Activated CD4-positive, alpha-beta T cell treated with anti-CD3 and anti-CD28 coated beads, Interleukin-2, amount 50 U/mL, for 16 hours (primary cell): ENCODE data around the gene TAPBP.
"Not testable (repeated sequence)": the region's sequence is repeated elsewhere in the genome, so short reads cannot be mapped to it uniquely, and the experiment has no call there.

Experiments used
- DNase-seq: peaks from one replicate; pipeline ENCODE4 v3.0.0-alpha.2; 2020

Gene TAPBP

DNA sequence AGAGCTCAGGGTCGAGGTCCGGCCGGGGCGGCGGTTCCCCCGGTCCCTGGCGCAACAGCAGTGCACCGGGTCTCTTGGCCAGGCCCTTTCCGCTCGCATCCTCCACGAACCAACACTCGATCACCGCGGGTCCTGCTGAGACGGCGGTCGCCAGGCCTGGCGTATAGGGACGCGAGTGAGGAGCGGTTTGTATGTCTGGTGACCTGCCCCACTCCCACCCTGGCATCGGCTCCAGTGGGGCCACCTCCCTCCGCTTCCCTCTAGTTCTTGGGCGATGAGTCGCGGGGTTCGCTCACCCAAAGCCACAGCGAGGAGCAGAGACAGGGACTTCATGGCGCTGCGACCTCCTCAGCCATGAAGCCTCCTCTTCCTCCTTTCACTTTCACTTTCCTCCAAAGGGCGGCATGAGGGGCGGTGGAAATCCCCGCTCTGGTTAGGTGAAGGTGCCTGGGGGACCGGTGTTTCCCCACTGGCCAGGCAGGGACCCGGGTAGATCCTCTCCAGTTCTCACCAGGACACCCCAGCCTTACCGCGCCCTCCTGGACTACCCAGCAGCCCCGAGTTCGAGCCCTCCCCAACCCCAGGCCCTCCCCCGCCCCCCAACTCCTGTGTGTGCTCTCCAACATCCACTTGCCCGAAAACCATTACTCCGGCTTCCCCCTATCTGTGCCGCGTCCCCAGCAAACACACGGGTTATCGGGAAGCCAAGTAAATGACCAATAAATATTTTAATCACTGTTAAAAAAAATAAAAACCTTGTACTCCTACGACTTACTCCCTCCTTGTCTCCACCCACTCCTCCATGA, at the start of gene TAPBP:
Gene TAPBP, minus strand, starts transcription at position 370 of the 806 bp plus-strand sequence. Its CDS starts 37 bp downstream, at position 333.
- DNase-seq, result peak; percentile 91

DNA sequence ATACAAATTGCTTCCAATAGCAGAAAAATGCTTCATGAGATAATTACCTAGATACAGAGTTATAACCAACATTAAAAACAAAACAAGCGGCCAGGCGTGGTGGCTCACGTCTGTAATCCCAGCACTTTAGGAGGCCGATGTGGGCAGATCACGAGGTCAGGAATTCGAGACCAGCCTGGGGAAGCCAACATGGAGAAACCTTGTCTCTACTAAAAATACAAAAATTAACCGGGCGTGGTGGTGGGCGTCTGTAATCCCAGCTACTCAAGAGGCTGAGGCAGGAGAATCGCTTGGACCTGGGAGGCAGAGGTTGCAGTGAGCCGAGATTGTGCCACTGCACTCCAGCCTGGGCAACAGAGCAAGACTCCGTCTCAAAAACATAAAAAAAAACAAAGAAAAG, 49.6 kb upstream of the TAPBP start:
- not testable (repeated sequence) for DNase-seq

DNA sequence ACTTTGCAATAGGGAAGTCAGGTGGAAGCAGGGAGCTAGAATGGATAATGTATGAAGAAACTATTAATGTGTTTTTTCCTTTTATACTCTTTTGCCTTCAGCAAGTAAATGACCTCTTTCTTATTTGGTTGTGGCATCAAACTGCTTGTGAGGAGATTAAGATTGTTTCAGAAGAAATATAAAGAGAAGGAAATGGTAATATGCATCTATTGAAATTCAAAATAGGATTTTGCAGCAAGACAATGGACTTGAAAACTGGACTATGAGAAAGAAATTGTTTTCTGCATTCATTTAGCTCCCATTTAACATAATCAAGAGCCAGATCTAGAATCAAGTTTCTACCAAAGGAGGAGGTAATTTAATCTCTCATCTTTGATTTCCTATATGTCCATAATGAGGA, 45.5 kb upstream of the TAPBP start:
- DNase-seq, result no peak

DNA sequence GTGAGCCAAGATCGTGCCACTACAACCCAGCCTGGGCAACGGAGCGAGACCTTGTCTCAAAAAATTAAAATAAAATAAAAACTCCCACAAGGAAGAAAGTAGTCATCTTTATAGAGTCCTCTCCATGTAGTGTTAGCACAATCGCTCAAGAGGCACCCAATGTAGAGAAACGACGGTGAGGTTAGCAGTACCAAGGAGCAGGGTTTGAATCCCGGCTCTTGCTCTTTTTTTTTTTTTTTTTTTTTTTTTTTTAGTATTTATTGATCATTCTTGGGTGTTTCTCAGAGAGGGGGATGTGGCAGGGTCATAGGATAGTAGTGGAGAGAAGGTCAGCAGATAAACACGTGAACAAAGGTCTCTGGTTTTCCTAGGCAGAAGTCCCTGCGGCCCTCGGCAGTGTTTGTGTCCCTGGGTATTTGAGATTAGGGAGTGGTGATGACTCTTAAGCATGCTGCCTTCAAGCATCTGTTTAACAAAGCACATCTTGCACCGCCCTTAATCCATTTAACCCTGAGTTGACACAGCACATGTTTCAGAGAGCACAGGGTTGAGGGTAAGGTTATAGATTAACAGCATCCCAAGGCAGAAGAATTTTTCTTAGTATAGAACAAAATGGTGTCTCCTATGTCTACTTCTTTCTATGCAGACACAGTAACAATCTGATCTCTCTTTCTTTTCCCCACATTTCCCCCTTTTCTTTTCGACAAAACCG, 43.4 kb upstream of the TAPBP start:
- not testable (repeated sequence) for DNase-seq

DNA sequence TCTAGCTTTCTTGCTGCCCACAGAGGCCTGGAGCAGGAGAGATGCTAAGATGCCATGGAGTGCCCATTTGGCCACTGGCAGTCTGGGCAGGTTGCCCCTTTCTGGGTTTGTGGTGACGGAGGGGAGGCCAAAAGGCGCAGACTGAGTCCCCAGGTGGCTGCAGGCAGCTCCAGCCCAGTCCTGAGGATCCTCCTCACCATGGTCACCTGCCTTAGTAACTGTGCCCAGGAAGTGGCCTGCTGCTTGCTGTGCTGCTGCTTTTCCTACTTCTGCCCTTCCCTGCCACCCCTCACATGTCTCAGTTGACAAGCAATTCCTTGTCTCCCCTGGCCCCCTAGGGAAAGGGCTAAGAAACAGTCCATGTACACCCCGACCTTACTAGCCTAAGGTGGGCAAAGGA, 42.4 kb upstream of the TAPBP start:
- no peak for DNase-seq

DNA sequence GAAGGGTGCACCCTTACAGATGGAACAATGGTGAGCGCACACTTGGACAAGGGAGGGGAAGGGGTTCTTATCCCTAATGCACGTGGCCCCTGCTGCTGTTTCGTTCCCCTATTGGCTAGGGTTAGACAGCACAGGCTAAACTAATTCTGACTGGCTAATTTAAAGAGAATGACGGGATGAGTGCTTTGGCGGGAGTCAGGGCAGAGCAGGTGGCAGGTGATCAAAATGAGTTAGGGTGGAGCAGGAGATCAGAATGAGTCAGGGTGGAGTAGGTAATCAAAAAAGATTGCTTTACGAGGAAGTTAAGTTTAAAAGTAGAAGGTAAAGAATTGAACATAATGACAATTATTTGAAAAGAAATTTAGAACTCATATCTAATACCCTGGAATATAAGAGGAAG, 42.0 kb upstream of the TAPBP start:
- not testable (repeated sequence) for DNase-seq

DNA sequence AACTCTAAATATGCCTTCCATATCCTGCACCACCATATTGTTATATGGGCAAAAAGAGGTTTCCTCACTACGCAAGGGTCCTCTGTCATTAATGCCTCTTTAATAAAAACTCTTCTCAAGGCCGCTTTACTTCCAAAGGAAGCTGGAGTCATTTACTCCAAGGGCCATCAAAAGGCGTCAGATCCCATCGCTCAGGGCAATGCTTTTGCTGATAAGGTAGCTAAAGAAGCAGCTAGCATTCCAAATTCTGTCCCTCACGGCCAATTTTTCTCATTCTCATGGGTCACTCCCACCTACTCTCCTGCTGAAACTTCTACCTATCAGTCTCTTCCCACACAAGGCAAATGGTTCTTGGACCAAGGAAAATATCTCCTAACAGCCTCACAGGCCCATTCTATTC, 33.9 kb upstream of the TAPBP start:
- no peak for DNase-seq

DNA sequence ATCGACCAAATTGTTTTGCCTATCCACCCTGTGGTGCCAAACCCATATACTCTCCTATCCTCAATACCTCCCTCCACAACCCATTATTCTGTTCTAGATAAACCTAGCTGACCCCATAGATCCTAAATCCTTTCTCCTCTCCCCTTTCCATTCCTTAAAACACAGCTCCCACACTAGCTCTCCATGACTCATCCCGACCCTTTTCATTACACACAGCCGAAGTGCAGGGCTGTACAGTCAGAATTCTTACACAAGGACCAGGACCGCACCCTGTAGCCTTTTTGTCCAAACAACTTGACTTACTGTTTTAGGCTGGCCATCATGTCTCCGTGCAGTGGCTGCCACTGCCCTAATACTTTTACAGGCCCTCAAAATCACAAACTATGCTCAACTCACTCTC, 33.1 kb upstream of the TAPBP start:
- DNase-seq, result not testable (repeated sequence)

DNA sequence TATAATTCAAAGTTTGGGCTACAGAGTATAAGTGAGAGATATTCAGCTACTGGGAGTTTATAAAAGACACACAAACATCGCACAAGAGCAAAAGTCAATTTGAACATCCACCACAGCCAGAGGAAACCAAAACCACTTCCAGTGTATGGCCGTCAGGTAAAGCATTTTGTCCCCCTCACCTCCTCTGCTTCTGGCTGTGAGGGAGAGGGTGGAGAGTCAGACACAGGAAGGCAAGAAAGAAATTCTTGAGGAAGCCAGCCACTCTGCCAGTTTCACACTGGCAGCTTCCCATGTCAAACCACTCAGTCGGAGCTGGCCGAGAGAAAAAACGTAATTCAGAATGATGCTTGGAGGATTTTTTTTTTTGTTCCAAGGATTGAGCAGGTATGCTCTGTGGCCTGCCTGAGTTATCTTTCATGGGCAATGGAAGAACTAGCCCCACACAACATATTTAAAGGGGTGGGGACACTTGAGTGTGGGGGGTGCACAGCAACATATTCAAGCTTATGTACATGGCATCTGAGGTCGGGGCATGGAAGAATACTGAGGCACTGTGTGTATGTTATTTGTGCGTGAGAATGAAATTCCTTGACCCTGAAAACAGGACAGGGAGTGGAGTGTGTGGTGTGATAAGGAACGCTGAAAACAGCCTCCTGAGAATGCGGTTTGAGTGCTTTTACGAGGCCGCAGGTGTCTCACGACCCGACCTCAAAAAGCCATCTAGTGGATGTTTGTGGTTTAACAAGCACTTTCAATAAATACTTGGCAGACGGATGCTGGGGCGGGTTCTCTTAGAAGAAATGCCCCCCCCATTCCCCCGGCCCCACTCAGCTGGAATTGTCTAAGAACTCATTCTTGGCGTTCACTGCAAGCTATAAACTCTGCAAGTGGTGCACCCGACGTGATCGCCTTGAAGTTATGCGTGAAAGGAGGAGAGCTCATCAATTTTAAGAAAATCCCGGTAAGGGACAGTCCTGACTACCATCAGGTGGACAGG, 31.1 kb upstream of the TAPBP start:
- DNase-seq, result peak; percentile 81

DNA sequence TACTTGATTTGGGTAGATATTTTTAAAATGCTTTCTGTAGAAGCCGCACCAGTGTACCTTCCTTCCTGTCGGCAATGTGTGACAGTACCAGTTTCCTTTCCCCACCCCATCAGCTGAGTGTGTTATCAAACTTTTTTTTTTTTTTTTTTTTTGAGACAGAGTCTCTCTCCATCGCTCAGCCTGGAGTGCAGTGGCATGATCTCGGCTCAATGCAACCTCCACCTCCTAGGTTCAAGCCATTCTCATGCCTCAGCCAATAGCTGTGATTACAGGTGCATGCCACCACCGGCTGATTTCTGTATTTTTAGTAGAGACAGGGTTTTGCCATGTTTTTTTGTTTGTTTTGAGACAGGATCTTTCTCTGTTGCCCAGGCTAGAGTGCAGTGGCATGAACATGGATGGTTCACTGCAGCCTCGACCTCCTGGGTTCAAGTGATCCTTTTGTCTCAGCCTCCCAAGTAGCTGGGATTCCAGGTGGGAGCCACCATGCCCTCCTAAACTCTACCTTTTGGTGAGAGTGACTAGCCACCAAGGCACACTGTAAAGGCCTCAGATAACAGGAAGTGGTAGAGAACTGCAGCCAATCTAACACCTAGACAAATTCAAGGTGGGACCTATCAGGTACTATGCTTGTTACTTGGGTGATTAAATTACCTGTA, 30.2 kb upstream of the TAPBP start:
- DNase-seq, result peak; percentile 63

DNA sequence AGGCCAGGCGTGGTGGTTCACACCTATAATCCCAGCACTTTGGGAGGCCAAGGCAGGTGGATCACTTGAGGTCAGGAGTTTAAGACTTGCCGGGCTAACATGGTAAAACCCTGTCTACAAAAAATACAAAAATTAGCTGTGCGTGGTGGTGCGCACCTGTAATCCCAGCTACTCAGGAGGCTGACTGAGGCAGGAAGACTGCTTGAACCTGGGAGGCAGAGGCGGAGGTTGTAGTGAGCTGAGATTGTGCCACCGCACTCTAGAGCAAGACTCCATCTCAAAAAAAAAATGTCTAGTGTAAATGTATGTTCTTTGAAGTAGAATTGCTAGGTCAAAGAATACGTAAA, 29.7 kb upstream of the TAPBP start:
- DNase-seq, result not testable (repeated sequence)

DNA sequence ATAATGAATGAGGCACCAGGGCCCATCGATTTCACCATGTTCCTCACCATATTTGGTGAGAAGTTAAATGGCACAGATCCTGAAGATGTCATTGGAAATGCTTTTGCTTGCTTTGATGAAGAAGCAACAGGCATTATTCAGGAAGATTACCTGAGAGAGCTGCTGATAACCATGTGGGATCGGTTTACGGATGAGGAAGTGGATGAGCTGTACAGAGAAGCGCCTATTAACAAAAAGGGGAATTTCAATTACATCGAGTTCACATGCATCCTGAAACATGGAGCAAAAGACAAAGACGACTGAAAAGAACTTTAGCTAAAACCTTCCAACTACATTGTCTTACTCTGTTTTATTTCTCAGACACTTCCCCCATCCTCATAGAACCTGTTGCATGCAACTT, 25.3 kb upstream of the TAPBP start:
- DNase-seq, result no peak

DNA sequence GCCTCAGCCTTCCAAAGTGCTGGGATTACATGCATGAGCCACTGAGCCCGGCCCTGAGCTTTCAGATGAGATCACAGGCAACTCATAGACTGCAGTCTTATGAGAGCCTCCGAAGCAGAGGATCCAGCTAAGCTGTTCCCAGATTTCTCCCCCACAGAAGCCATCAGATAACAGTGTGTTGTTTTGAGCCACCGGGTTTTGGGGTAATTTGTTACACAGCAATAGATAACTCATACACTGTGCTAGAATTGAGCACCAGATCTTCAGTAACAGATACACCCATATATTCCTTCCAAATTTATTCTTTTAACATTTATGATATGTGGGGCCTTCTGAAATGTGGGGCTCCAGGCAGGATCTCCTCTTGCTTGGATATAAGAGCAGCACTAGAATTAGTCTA, 22.6 kb upstream of the TAPBP start:
- DNase-seq, result no peak

DNA sequence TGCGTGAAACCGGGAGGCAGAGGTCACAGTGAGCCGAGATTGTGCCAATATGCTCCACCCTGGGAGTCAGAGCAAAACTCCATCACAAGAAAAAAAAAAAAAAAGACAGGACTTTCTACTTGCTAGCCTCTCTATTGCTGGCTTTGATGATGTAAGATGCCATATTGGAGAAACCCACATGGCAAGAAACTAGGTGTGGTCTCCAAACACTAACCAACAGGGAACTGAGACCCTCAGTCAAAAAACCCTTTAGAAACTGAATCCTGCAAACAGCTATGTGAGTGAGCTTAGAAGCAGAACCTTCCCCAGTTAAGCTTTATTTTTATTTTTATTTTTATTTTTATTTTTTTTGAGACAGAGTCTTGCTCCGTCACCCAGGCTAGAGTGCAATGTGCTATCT, 22.0 kb upstream of the TAPBP start:
- no peak for DNase-seq

DNA sequence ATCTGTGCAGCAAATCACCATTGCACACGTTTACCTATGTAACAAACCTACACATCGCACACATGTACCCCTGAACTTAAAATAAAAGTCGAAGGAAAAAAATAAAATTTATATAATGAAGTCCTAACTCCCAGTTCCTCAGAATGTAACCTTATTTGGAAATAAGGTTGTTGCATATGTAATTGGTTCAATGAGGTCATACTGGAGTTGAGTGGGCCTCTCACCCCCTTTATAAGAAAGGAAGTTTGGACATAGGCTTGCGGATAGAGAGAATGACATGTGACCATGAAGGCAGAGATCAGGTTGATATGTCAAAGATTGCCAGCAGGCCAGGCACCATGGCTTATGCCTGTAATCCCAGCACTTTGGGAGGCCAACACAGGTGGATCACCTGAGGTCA, 19.8 kb upstream of the TAPBP start:
- no peak for DNase-seq

DNA sequence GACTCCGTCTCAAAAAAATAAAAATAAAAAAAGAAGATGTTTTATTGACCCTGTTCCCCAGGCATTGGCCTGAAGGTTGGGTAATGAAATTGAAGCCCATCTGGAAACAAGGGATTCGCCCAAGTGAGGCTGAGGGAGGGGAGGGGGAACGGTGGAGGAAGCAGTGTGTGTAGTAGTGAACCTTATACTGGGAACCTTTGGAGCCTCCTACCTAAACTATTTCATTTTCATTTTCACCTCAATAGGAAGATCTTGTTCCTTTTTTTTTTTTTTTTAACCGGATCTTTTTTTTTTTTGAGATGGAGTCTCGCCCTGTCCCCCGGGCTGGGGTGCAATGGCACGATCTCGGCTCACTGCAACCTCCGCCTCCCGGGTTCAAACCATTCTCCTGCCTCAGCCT, 16.9 kb upstream of the TAPBP start:
- no peak for DNase-seq

DNA sequence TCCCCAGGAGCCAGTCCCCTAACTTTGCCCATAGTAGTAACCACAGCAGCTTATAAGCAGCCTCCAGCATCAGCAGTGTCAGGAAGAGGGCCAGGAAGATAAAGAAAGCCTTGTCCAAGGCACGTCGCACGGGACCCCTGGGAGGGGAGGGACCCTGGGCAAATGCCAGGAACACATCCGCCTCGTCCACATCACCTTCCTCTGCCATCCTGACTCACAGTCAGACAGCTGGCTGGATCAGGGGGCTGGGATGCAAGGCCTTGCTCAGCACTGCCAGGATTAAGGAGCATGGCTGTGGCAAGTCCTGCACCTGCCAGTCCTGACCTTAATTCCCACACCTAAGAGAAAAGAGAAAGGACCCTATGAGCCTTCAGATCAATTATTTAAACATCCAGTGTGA, 15.2 kb upstream of the TAPBP start:
- no peak for DNase-seq

DNA sequence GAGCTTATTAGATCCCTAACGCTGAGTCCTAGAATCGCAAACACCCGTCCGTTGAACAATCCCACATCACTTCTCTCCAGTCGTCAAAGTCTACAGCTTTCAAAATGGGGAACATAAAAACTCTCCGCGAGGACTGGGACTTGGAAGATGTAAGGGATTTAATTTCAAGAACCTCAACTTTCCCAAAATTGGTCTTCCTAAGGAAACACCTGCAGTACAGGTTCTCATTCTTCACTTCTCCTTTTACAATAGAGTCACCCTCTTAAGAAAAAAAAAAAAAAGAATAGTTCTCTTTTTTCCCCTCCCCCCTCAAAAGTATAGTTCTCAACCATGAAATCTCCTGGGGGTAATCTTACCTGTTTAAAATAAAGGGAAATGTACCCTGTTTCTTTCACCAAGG, 10.2 kb upstream of the TAPBP start:
- no peak for DNase-seq

DNA sequence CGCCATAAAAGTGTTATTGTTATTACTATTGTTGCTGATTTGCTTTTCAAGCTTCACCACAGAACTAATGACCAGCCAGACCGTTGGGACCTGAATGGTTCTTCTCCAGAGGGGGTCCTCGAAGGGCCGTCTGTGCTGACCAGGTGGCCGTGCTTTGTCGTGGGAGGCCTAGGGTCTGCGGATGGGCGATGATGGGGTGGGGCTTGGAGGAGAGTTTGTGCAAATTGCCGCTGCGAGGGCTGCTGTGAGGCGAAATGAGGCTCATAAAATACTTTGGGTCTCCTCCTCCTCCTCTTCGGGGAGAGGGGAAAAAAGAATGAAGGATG, 9.7 kb upstream of the TAPBP start:
- no peak for DNase-seq

DNA sequence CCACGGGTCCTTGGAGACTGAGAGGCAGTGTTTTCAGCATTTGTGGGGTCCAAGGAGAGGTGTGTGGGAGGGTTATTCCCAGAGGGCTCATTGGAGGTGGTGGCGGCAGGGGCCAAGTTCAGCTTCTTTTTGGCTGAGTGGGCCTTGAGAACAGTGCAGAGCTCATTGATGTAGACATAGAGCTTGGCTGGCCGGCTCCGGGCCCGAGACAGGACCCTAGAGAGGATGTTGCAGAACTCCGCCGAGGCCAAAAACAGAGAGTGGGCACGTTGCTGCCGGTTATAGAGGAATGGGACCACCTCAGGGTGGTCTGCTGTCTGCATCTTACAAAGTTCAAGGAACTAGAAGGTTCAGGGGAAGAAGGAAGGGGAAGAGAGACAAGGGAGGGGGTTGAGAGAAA, 7.3 kb upstream of the TAPBP start:
- no peak for DNase-seq

DNA sequence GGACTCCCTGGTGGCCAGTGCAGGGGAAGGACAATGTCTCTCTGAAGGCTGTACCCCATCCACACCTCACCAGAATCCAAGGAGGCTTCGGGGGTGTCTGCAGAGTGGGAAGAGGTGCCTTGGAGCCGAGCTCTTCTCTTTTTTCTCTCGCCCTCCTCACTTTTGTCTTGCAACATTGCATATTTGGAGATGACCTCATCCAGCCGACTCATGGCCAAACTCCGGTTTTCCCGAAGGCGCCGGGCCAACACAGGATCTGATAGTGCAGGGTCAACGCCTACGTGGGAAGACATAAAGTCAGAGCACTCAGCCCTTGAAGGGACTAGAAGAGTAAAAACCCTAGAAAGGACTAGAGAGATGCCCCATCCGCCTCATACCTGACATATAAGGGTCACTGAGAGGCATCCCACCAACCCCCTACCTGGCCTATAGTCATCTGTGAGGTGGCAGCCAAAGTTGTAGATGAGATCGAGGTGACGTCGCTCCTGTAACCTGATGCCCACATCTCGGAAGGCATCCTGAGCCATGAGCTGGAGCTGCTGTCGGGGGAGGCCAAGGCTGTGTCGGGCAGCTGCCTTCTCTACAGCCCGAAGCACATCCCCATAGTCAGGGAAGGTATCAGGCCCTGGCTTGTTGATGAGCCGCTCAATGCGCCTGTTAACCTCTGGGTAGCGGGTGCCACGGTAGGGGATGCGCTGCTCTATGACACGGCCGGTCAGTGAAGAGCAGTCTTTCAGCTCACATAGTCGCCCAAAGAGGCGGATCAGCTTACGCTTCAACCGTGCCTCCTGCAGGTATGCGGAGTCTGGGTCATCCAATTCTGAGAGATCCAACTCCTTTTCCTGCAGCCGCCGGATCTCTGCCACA, 6.7 kb upstream of the TAPBP start:
- DNase-seq, result no peak

DNA sequence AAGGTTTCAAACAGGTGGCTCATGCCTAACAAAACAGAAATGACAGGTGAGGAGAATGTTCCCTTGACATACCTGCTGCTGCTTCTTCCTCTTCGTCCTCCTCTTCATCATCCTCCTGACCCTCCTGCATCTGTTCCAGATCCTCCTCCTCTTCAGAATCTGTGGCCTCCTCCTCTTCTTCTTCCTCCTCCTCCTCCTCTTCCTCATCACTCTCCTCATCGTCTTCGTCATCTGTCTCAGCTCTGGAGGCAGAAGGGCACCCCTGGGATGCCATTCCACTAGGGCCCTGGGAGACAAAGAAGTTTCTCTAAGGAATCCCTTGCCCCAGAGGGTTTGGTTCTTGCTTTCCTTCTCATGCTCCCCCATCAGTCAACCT, 6.0 kb upstream of the TAPBP start:
- no peak for DNase-seq
